ENCODE results near the gene GLT6D1.

Gene GLT6D1

GRCh38 chr9:135680056-135680455, 40.7 kb upstream of the GLT6D1 start:
- Histone ChIP-seq H2AFZ (ENCODE audit: low read length) (no peak overlapping the region), H4K20me1 (ENCODE audit: insufficient read depth, low read length) (no peaks in the 10 kb centered on the region), H3K9me3 (replicated peaks; ENCODE audit: insufficient read depth, low read length) (no peaks in the 10 kb centered on the region), H3K79me2 (ENCODE audit: low read length) (no peaks in the 10 kb centered on the region), H3K36me3 (replicated peaks; ENCODE audit: insufficient read depth, low read length) (no peaks in the 10 kb centered on the region), H3F3A (ENCODE audit: insufficient read depth, low read length) (no peaks in the 10 kb centered on the region), H3K4me1 (ENCODE audit: low read length) (peaks cover 7% of the 10 kb centered on the region; the same call in 1 of the 2 replicates), H3K27me3 (replicated peaks; ENCODE audit: insufficient read depth, low read length) (peaks cover 72% of the 10 kb centered on the region), H3K4me3 (ENCODE audit: low read length) (no peak overlapping the region), H3K4me2 (ENCODE audit: low read depth, low read length) (no peak overlapping the region), H3K27ac (ENCODE audit: low read length) (no peak overlapping the region), H3K9me2 (replicated peaks; ENCODE audit: insufficient read depth, low read length) (no peaks in the 10 kb centered on the region), H3K9ac (ENCODE audit: low read length) (no peak overlapping the region)
- no peak for DNase-seq
- TF ChIP-seq EZH2phosphoT487 (IDR thresholded peaks at IDR 0.05; ENCODE audit: low read length) (no peak), CTCF (IDR thresholded peaks at IDR 0.05; ENCODE audit: low read length) (no peak), EZH2 (optimal IDR thresholded peaks at IDR 0.05; ENCODE audit: low read depth, low read length) (no peak)

- Histone ChIP-seq H3K9me3 (replicated peaks; ENCODE audit: insufficient read depth, low read length) (no peaks in the 10 kb centered on the region), H3K9ac (ENCODE audit: low read length) (no peak overlapping the region), H3K4me1 (ENCODE audit: low read length) (peaks cover 7% of the 10 kb centered on the region; the same call in 1 of the 2 replicates), H3K79me2 (ENCODE audit: low read length) (no peaks in the 10 kb centered on the region), H3K36me3 (replicated peaks; ENCODE audit: insufficient read depth, low read length) (no peaks in the 10 kb centered on the region), H2AFZ (ENCODE audit: low read length) (no peak overlapping the region), H3K4me2 (ENCODE audit: low read depth, low read length) (no peak overlapping the region), H3K27me3 (replicated peaks; ENCODE audit: insufficient read depth, low read length) (peaks cover 72% of the 10 kb centered on the region), H3K4me3 (ENCODE audit: low read length) (no peak overlapping the region), H3F3A (ENCODE audit: insufficient read depth, low read length) (no peaks in the 10 kb centered on the region), H4K20me1 (ENCODE audit: insufficient read depth, low read length) (no peaks in the 10 kb centered on the region), H3K27ac (ENCODE audit: low read length) (no peak overlapping the region), H3K9me2 (replicated peaks; ENCODE audit: insufficient read depth, low read length) (no peaks in the 10 kb centered on the region)
- no peak for DNase-seq
- TF ChIP-seq EZH2phosphoT487 (IDR thresholded peaks at IDR 0.05; ENCODE audit: low read length) (no peak), CTCF (IDR thresholded peaks at IDR 0.05; ENCODE audit: low read length) (no peak), EZH2 (optimal IDR thresholded peaks at IDR 0.05; ENCODE audit: low read depth, low read length) (no peak)
These were observed 39.1 kb upstream of the GLT6D1 start for GRCh38 chr9:135678236-135679017.

GRCh38 chr9:135677641-135678168, 38.4 kb upstream of the GLT6D1 start:
- no peak overlapping the region for H3K27ac ChIP-seq (ENCODE audit: low read length)

More at GRCh38 chr9:135677641-135678168, 38.4 kb upstream of the GLT6D1 start:
- Histone ChIP-seq H3K4me1 (ENCODE audit: low read length) (peaks cover 7% of the 10 kb centered on the region; the same call in 1 of the 2 replicates), H4K20me1 (ENCODE audit: insufficient read depth, low read length) (no peaks in the 10 kb centered on the region), H3K4me2 (ENCODE audit: low read depth, low read length) (no peak overlapping the region), H3K79me2 (ENCODE audit: low read length) (no peaks in the 10 kb centered on the region), H3K36me3 (replicated peaks; ENCODE audit: insufficient read depth, low read length) (no peaks in the 10 kb centered on the region), H3K9me2 (replicated peaks; ENCODE audit: insufficient read depth, low read length) (no peaks in the 10 kb centered on the region), H3K4me3 (ENCODE audit: low read length) (no peak overlapping the region), H2AFZ (ENCODE audit: low read length) (no peak overlapping the region), H3K9me3 (replicated peaks; ENCODE audit: insufficient read depth, low read length) (no peaks in the 10 kb centered on the region), H3K9ac (ENCODE audit: low read length) (no peak overlapping the region), H3F3A (ENCODE audit: insufficient read depth, low read length) (no peaks in the 10 kb centered on the region), H3K27me3 (replicated peaks; ENCODE audit: insufficient read depth, low read length) (peaks cover 71% of the 10 kb centered on the region)
- no peak for DNase-seq
- TF ChIP-seq EZH2phosphoT487 (IDR thresholded peaks at IDR 0.05; ENCODE audit: low read length): no peak
- no peak for TF ChIP-seq CTCF (IDR thresholded peaks at IDR 0.05; ENCODE audit: low read length)
- no peak for TF ChIP-seq EZH2 (optimal IDR thresholded peaks at IDR 0.05; ENCODE audit: low read depth, low read length)

All from MM.1S (cell line).